CD4-positive, alpha-beta memory T cell (primary cell): Measurements from ENCODE around the gene PRKAG2. TPM values are rescaled to one million over a fixed set of nuclear protein-coding genes. Genes with fewer than 3 reads are reported as not detected.

Experiments
- CTCF ChIA-PET: fragments of 350-600 bp; sonication (Branson Sonifier 250); formaldehyde crosslinking; loops from one replicate; lab custom pipeline; 2021; ENCODE audit warnings: inconsistent platforms; ENCODE audit not compliant: partially characterized antibody; lab: Charles Lee
- POLR2A ChIA-PET: fragments of 350-600 bp; sonication (Branson Sonifier 250); formaldehyde crosslinking; loops from one replicate; lab custom pipeline; 2021; ENCODE audit not compliant: partially characterized antibody; lab: Charles Lee
- DNase-seq, 5 donors: peaks; one replicate each; pipeline versions ENCODE4 v3.0.0 to v3.0.0-alpha.2; 2020 to 2022; ENCODE audit warnings: mixed read lengths in 1 of 5
- H3K27ac ChIP-seq: one replicate; pipeline ENCODE4 v1.7.0; 2013; ENCODE audit warnings: low read depth, low read length
- H3K27me3 ChIP-seq: 2 replicates; pipeline ENCODE4 v1.7.0; 2013; ENCODE audit warnings: mild to moderate bottlenecking, low read length, moderate library complexity; ENCODE audit not compliant: insufficient read depth
- H3K36me3 ChIP-seq: 2 replicates; pipeline ENCODE4 v1.7.0; 2013; ENCODE audit warnings: mild to moderate bottlenecking, low read length, moderate library complexity; ENCODE audit not compliant: insufficient read depth
- H3K4me1 ChIP-seq: 2 replicates; pipeline ENCODE4 v1.7.0; 2013; ENCODE audit warnings: mild to moderate bottlenecking, low read length, moderate library complexity; ENCODE audit not compliant: insufficient read depth
- H3K4me3 ChIP-seq, 2 donors: one replicate each; pipeline ENCODE4 v1.7.0; 2013; ENCODE audit warnings: low read length in 2 of 2, mild to moderate bottlenecking in 1 of 2
- H3K9me3 ChIP-seq, 2 donors: one replicate each; pipeline ENCODE4 v1.7.0; 2013; ENCODE audit warnings: low read length in 2 of 2, control low read depth in 1 of 2; ENCODE audit not compliant: control insufficient read depth in 1 of 2
- H3K27ac Mint-ChIP-seq, 7 donors: one replicate each; pipeline ENCODE4 v1.8.0; 2020 to 2021; ENCODE audit warnings: mixed read lengths in 7 of 7, mild to moderate bottlenecking in 6 of 7, inconsistent platforms in 3 of 7, moderate library complexity in 3 of 7
- H3K27me3 Mint-ChIP-seq, 2 donors: one replicate each; pipeline ENCODE4 v1.8.0; 2020 to 2021; ENCODE audit warnings: mixed read lengths in 2 of 2
- H3K36me3 Mint-ChIP-seq, 2 donors: one replicate each; pipeline ENCODE4 v1.8.0; 2020 to 2021; ENCODE audit warnings: mixed read lengths in 2 of 2, inconsistent platforms in 1 of 2, mild to moderate bottlenecking in 1 of 2
- H3K4me1 Mint-ChIP-seq, 4 donors: one replicate each; pipeline ENCODE4 v1.8.0; 2020 to 2021; ENCODE audit warnings: mixed read lengths in 4 of 4, mild to moderate bottlenecking in 1 of 4
- H3K4me3 Mint-ChIP-seq, 8 donors: one replicate each; pipeline ENCODE4 v1.8.0; 2020 to 2021; ENCODE audit warnings: mixed read lengths in 8 of 8, mild to moderate bottlenecking in 7 of 8, moderate library complexity in 6 of 8, inconsistent platforms in 3 of 8
- H3K9me3 Mint-ChIP-seq, 8 donors: one replicate each; pipeline ENCODE4 v1.8.0; 2020 to 2021; ENCODE audit warnings: mixed read lengths in 8 of 8, mild to moderate bottlenecking in 5 of 8, inconsistent platforms in 3 of 8, moderate library complexity in 1 of 8
- intact Hi-C: fragments of 100-400 bp; cut with micrococcal nuclease; formaldehyde crosslinking; loops from one replicate; pipeline ENCODE4 v1.15.1; 2023
- polyA plus RNA-seq, 2 donors: library from polyadenylated mRNA; unstranded; fragments of 300-500 nt; fragmentation: Illumina TruSeq; gene quantifications; one replicate each; pipeline ENCODE4 v1.2.3, GENCODE V29; 2021
- total RNA-seq, 2 experiments: library from RNA; stranded (reverse); gene quantifications; one replicate each; pipeline ENCODE4 v1.2.3, GENCODE V29; 2021

The PRKAG2 gene
- total and polyA plus RNA-seq, 4 experiments from 2014 or later: 27.4 to 61.0 (median 47.4) TPM

DNA sequence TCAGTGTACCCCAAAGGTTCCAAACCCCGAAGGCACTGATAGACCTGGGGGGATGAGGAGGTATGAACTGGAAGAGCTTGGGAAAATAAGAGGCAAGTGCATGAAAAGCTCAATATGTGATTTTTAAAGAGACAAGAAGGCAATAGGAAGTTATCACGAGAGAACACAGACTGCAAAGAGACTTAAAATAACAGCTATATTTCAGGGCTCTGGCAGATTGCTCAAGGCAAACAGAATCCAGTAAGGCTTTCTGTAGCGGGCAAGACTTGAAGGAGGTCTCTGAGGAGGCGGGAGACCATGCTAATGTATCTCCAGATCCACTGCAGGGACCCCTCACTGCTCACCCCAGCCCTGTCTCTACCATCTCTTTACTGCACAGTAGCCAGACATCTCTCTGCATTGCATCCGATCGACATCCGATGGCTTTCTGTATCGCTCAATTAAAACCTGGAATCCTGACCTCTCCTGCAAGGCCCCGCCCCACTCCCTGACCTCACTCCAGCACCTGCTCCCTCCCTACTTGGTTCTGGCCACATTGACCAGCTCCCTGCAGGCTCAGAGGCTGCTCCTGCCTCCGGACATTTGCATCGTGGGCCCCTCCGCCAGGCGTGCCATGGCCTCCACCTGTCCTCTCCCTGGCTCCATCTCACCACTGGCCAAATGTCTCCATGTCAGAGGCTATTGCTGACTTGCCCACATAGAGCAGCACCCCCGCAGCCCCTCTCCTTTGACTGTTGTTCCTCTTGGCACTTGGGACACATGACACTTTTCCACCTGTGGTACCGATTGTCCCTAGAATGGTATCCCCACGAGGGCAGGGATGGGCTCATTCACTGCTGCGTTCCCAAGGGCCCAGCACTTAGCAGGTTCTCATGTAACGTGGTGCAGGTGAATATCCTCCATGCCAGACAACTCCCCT lies 118.0 kb downstream of the PRKAG2 start:
- Mint-ChIP-seq H3K4me1 (peaks cover 9 to 36% (median 28%) of the 10 kb centered on the region in 4 donors), H3K9me3 (no peaks in the 10 kb centered on the region), H3K27ac (peak overlapping the region in 4 of 7 donors; percentile 41 to 75 (median 48)), H3K27me3 (no peaks in the 10 kb centered on the region), H3K36me3 (peaks cover 0 to 2% of the 10 kb centered on the region in 2 donors), H3K4me3 (no peak overlapping the region)
- DNase-seq: peak in 1 of 5 donors; percentile 6
- intact Hi-C loops: loop anchor here (1.0 to 5.0 kb wide), 5 partner anchors 133 to 442 kb away; partner anchors contain the start of gene RHEB
- Histone ChIP-seq H3K4me3 (no peak overlapping the region), H3K27ac (no peak overlapping the region), H3K36me3 (no peaks in the 10 kb centered on the region), H3K9me3 (no peaks in the 10 kb centered on the region), H3K27me3 (no peaks in the 10 kb centered on the region), H3K4me1 (peaks cover 19% of the 10 kb centered on the region)
- CTCF ChIA-PET: interaction anchor here (0.7 to 6.2 kb wide), 17 partner anchors 9 to 444 kb away, joined by 3 to 45 read pairs (median 4); no protein-coding TSS in a partner anchor
- POLR2A ChIA-PET: interaction anchor here (2.2 kb wide), 1 partner anchor 126 kb away, joined by 6 read pairs; no protein-coding TSS in a partner anchor

DNA sequence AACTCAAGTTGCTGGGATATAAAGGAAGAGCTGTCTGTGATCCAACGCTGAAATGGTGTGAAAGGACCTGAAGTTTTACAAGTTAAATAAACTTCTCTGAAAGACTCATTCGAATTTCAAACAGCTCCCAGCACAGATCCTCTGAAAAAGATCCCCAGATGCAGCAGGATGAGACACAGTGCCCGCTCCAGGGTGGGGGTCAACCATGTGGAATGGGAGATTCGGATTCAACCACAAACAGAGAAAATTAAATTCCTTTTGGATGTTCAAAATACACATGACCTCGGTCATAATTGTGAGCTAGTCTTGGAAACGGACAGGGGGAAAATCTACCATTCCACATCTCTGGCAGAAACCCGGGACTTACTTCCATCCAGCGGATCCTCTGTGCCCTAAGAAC lies 119.6 kb downstream of the PRKAG2 start:
- DNase-seq: no peak
- no peak overlapping the region for H3K4me3 Mint-ChIP-seq

GRCh38 chr7:151756866-151757265 lies 120.0 kb downstream of the PRKAG2 start:
- Mint-ChIP-seq H3K4me3 (peak overlapping the region in 4 of 8 donors; percentile 30 to 61 (median 46)), H3K27ac (peak overlapping the region in 5 of 7 donors; percentile 55 to 96 (median 94)), H3K4me1 (peaks cover 9 to 36% (median 25%) of the 10 kb centered on the region in 4 donors), H3K9me3 (no peaks in the 10 kb centered on the region), H3K27me3 (no peaks in the 10 kb centered on the region), H3K36me3 (peaks cover 7 to 9% of the 10 kb centered on the region in 2 donors)
- H3K4me3 ChIP-seq: no peak overlapping the region
- peak overlapping the region; percentile 34 for H3K27ac ChIP-seq
- intact Hi-C loops: loop anchor here (1.0 to 5.0 kb wide), 5 partner anchors 12 to 440 kb away; partner anchors contain the start of gene RHEB
- H3K4me1 ChIP-seq: peaks cover 19% of the 10 kb centered on the region
- no peaks in the 10 kb centered on the region for H3K9me3 ChIP-seq
- H3K27me3 ChIP-seq: no peaks in the 10 kb centered on the region
- DNase-seq: no peak
- peaks cover 3% of the 10 kb centered on the region for H3K36me3 ChIP-seq
- ChIA-PET POLR2A (no interaction called here), CTCF (interaction anchor here (0.7 to 6.2 kb wide), 8 partner anchors 10 to 308 kb away, joined by 3 to 45 read pairs (median 4); no protein-coding TSS in a partner anchor)

More for the DNA sequence above, 119.6 kb downstream of the PRKAG2 start:
- peaks cover 19% of the 10 kb centered on the region for H3K4me1 ChIP-seq
- H3K27ac ChIP-seq: no peak overlapping the region
- Mint-ChIP-seq H3K4me1 (peaks cover 9 to 36% (median 25%) of the 10 kb centered on the region in 4 donors), H3K36me3 (peaks cover 5% of the 10 kb centered on the region in 2 donors), H3K9me3 (no peaks in the 10 kb centered on the region), H3K27me3 (no peaks in the 10 kb centered on the region), H3K27ac (peak overlapping the region in 2 of 7 donors; percentile 46 to 94)
- H3K36me3 ChIP-seq: peaks cover 3% of the 10 kb centered on the region
- ChIA-PET POLR2A (no interaction called here), CTCF (interaction anchor here (0.9 to 6.2 kb wide), 7 partner anchors 9 to 309 kb away, joined by 3 to 45 read pairs (median 5); no protein-coding TSS in a partner anchor)
- H3K9me3 ChIP-seq: no peaks in the 10 kb centered on the region
- no peaks in the 10 kb centered on the region for H3K27me3 ChIP-seq
- no peak overlapping the region for H3K4me3 ChIP-seq
- intact Hi-C loops: loop anchor here (5.0 kb wide), 4 partner anchors 240 to 440 kb away; partner anchors contain the start of gene RHEB

DNA sequence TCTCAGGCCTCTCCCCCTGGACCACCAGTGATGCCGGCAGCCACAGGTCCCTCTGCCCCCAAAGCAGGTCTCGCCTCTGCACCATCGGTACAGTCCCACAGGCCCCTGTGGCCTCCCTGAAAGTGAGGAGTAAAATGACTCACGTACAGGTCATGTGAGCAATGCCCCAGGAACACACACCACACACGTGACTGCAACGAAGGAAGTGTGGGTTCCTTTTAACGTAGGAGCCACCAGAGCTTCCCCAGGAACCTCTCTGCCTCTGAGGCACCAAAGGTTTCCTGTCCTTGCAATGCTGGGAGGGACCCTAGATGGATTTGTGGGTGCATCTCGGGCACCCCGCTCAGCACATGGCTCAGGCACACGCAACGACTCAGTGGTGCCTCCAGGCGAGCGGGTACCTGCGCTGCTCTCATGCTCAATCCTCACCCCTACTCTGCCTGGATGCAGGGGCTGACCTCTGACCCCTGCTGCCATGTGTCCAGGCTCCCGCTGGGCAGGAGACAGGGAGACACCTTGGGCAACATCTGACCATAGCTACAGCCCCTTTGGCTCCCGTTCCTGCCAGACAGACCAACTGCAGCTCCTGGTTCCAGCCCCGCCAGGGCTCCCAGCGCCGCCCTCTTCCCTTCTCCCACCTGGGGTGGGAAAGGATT lies 120.7 kb downstream of the PRKAG2 start:
- Mint-ChIP-seq H3K27me3 (no peaks in the 10 kb centered on the region), H3K27ac (peak overlapping the region; percentile 55 to 96 (median 92)), H3K9me3 (no peaks in the 10 kb centered on the region), H3K4me1 (peaks cover 9 to 36% (median 25%) of the 10 kb centered on the region in 4 donors), H3K36me3 (peaks cover 8 to 12% of the 10 kb centered on the region in 2 donors), H3K4me3 (peak overlapping the region; percentile 60 to 83 (median 74))
- no peaks in the 10 kb centered on the region for H3K27me3 ChIP-seq
- H3K4me1 ChIP-seq: peaks cover 19% of the 10 kb centered on the region
- peak overlapping the region in 1 of 2 donors; percentile 28 for H3K4me3 ChIP-seq
- intact Hi-C loops: loop anchor here (1.0 to 5.0 kb wide), 5 partner anchors 13 to 439 kb away; partner anchors contain the start of gene RHEB
- H3K36me3 ChIP-seq: peaks cover 3% of the 10 kb centered on the region
- peak; percentile 43 to 75 (median 54) for DNase-seq
- POLR2A ChIA-PET: interaction anchor here (0.8 kb wide), 1 partner anchor 124 kb away, joined by 3 read pairs; no protein-coding TSS in a partner anchor
- no peaks in the 10 kb centered on the region for H3K9me3 ChIP-seq
- peak overlapping the region; percentile 34 for H3K27ac ChIP-seq
- CTCF ChIA-PET: interaction anchor here (0.7 to 6.2 kb wide), 5 partner anchors 10 to 308 kb away, joined by 3 to 45 read pairs (median 5); no protein-coding TSS in a partner anchor

- Histone ChIP-seq H3K4me1 (peaks cover 19% of the 10 kb centered on the region), H3K4me3 (no peak overlapping the region), H3K27ac (peak overlapping the region; percentile 34), H3K36me3 (peaks cover 3% of the 10 kb centered on the region), H3K9me3 (no peaks in the 10 kb centered on the region), H3K27me3 (no peaks in the 10 kb centered on the region)
- intact Hi-C loops: loop anchor here (5.0 kb wide), 4 partner anchors 238 to 438 kb away; partner anchors contain the start of gene RHEB
- peak overlapping the region in 2 of 8 donors; percentile 46 to 83 for H3K4me3 Mint-ChIP-seq
- H3K27me3 Mint-ChIP-seq: no peaks in the 10 kb centered on the region
- H3K27ac Mint-ChIP-seq: peak overlapping the region in 6 of 7 donors; percentile 42 to 96 (median 72)
- ChIA-PET CTCF (interaction anchor here (6.2 kb wide), 1 partner anchor 27 kb away, joined by 45 read pairs; no protein-coding TSS in a partner anchor), POLR2A (no interaction called here)
- H3K9me3 Mint-ChIP-seq: no peaks in the 10 kb centered on the region
- no peak for DNase-seq
- H3K36me3 Mint-ChIP-seq: peaks cover 8 to 15% of the 10 kb centered on the region in 2 donors
- H3K4me1 Mint-ChIP-seq: peaks cover 7 to 36% (median 25%) of the 10 kb centered on the region in 4 donors
These were observed 121.6 kb downstream of the PRKAG2 start for GRCh38 chr7:151755131-151755801.

GRCh38 chr7:151754688-151755130 lies 122.2 kb downstream of the PRKAG2 start:
- no peak overlapping the region for H3K4me3 ChIP-seq
- no peak for DNase-seq
- H3K27me3 Mint-ChIP-seq: no peaks in the 10 kb centered on the region
- H3K4me1 ChIP-seq: peaks cover 19% of the 10 kb centered on the region
- H3K27ac Mint-ChIP-seq: no peak overlapping the region
- peaks cover 8 to 33% (median 25%) of the 10 kb centered on the region in 4 donors for H3K4me1 Mint-ChIP-seq
- H3K36me3 ChIP-seq: peaks cover 3% of the 10 kb centered on the region
- H3K4me3 Mint-ChIP-seq: no peak overlapping the region
- intact Hi-C loops: loop anchor here (5.0 kb wide), 4 partner anchors 237 to 437 kb away; partner anchors contain the start of gene RHEB
- H3K27ac ChIP-seq: no peak overlapping the region
- no peaks in the 10 kb centered on the region for H3K27me3 ChIP-seq
- no peaks in the 10 kb centered on the region for H3K9me3 Mint-ChIP-seq
- peaks cover 8 to 15% of the 10 kb centered on the region in 2 donors for H3K36me3 Mint-ChIP-seq
- CTCF ChIA-PET: interaction anchor here (1.1 kb wide), 1 partner anchor 28 kb away, joined by 3 read pairs; no protein-coding TSS in a partner anchor
- no peaks in the 10 kb centered on the region for H3K9me3 ChIP-seq
- POLR2A ChIA-PET: no interaction called here
